Upper lobe of left lung (tissue), 6 donors: Measurements from ENCODE around the gene RIPOR1. TPM values are rescaled to one million over a fixed set of nuclear protein-coding genes. Genes with fewer than 3 reads are reported as not detected.
"Not testable (repeated sequence)": the region's sequence is repeated elsewhere in the genome, so short reads cannot be mapped to it uniquely, and the experiment has no call there.

Experiments used
- ATAC-seq, 2 donors: fragments of 200-7000 bp; cut with Tn5 transposase; one replicate each; pipeline ENCODE4 v1.9.1; 2022; ENCODE audit warnings: mild to moderate bottlenecking in 2 of 2, moderate library complexity in 2 of 2; ENCODE audit not compliant: low FRiP score in 2 of 2
- DNase-seq, 2 donors: peaks; one replicate each; pipeline ENCODE4 v3.0.0-alpha.2; 2019 to 2020
- H3K27ac ChIP-seq, 4 donors: fragments of 200-600 bp; sonication (generic); one replicate each; pipeline ENCODE4 v1.5.1; 2016 to 2019
- H3K27me3 ChIP-seq, 4 donors: fragments of 200-600 bp; sonication (generic); one replicate each; pipeline ENCODE4 v1.5.1; 2017 to 2019
- H3K36me3 ChIP-seq, 4 donors: fragments of 200-600 bp; sonication (generic); one replicate each; pipeline ENCODE4 v1.5.1; 2016 to 2019
- H3K4me1 ChIP-seq, 4 donors: fragments of 200-600 bp; sonication (generic); one replicate each; pipeline ENCODE4 v1.5.1; 2018 to 2019
- H3K4me3 ChIP-seq, 4 donors: fragments of 200-600 bp; sonication (generic); one replicate each; pipeline ENCODE4 v1.5.1; 2017 to 2019; ENCODE audit warnings: mild to moderate bottlenecking in 2 of 4, moderate library complexity in 1 of 4
- H3K9me3 ChIP-seq, 4 donors: fragments of 200-600 bp; sonication (generic); one replicate each; pipeline ENCODE4 v1.5.1; 2018 to 2019
- CTCF ChIP-seq, 6 experiments: fragments of 450-650 bp in 4 of 6; fragments of 200-600 bp in 2 of 6; sonication (generic) in 2 of 6; IDR thresholded peaks; one replicate each; pipeline ENCODE4 v1.5.1; 2016 to 2019; ENCODE audit warnings: antibody characterized with exemption in 6 of 6
- EP300 ChIP-seq, 4 donors: sonication (generic); formaldehyde crosslinking; IDR thresholded peaks; one replicate each; pipeline ENCODE4 v1.5.1; 2017; ENCODE audit warnings: antibody characterized with exemption in 4 of 4, control low read depth in 2 of 4
- POLR2A ChIP-seq, 4 donors: fragments of 450-650 bp; IDR thresholded peaks; one replicate each; pipeline ENCODE4 v1.5.1; 2016 to 2017; ENCODE audit warnings: antibody characterized with exemption in 4 of 4, mild to moderate bottlenecking in 2 of 4
- POLR2AphosphoS5 ChIP-seq, 2 donors: sonication (generic); formaldehyde crosslinking; IDR thresholded peaks; one replicate each; pipeline ENCODE4 v1.5.1; 2017; ENCODE audit warnings: antibody characterized with exemption in 2 of 2
- WGBS, 2 donors: methylation state at CpG; one replicate each; pipeline ENCODE4 v1.1.5; 2017 to 2018; 5-methylcytosine and 5-hydroxymethylcytosine counted together
- total RNA-seq, 6 donors: library from RNA; depleted of rRNA in 4 of 6; stranded (reverse); fragments of >200 nt in 4 of 6; gene quantifications; one replicate each; pipeline versions ENCODE4 v1.1.0 to v1.2.1, GENCODE V29; 2016 to 2021
- donor health status: DM: no; HTN: no; CAD: no; lungs with moderate emphysema.
- donor health status: DM: no; HTN: yes; CAD: no; lungs with severe emphysema.

RIPOR1 gene
- total RNA-seq, 6 donors from 2014 or later, result 76.9 to 183 (median 113) TPM

DNA sequence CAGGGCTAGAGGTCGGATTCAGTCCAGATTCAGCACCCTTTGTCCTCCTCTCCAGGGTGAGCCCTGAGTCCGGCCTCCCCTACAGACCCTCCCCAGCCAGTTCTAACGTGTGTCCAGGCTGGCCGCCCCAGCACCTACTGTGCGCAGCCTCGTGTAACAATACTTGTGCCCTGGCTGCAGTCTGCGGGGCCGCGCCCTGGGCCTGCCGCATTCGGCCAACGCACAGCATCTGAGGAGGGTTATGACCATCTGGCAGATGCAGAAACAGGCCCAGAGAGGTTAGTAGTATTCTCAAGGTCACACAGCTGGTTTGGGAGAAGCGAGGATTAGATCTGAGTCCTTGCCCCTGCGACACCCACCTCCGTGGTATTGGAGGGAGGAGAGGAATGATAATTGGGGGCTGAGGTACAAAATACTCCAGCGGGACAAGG is 968 bp downstream of the RIPOR1 start:
- Histone ChIP-seq H3K9me3 (no peaks in the 10 kb centered on the region), H3K36me3 (no peaks in the 10 kb centered on the region), H3K27ac (peak overlapping the region; percentile 85 to 92 (median 90)), H3K27me3 (no peaks in the 10 kb centered on the region), H3K4me1 (peaks cover 28 to 51% (median 37%) of the 10 kb centered on the region in 4 donors), H3K4me3 (peak overlapping the region; percentile 69 to 86 (median 74))
- peak in 1 of 2 donors; percentile 86 for DNase-seq
- no peak for TF ChIP-seq POLR2AphosphoS5 (IDR thresholded peaks at IDR 0.05)
- no peak for TF ChIP-seq CTCF (IDR thresholded peaks at IDR 0.05)
- no peak for TF ChIP-seq POLR2A (IDR thresholded peaks at IDR 0.05)
- no peak for TF ChIP-seq EP300 (IDR thresholded peaks at IDR 0.05)
- 10 to 17% methylated on average over 7 to 13 of the region's 16 CpGs for WGBS, 2 donors
- peak; percentile 7 to 17 for ATAC-seq

- peaks cover 28 to 51% (median 37%) of the 10 kb centered on the region in 4 donors for H3K4me1 ChIP-seq
- ATAC-seq, result peak; percentile 86
- peak; percentile 81 to 92 for DNase-seq
Measured at GRCh38 chr16:67530013-67530939, 1.6 kb downstream of the RIPOR1 start.

GRCh38 chr16:67531247-67531646 is 2.6 kb downstream of the RIPOR1 start:
- H3K27ac ChIP-seq, result peak overlapping the region; percentile 85 to 92 (median 90)

More at GRCh38 chr16:67530013-67530939, 1.6 kb downstream of the RIPOR1 start:
- Histone ChIP-seq H3K27ac (peak overlapping the region; percentile 85 to 92 (median 90)), H3K9me3 (no peaks in the 10 kb centered on the region), H3K4me3 (peak overlapping the region; percentile 69 to 86 (median 74)), H3K27me3 (no peaks in the 10 kb centered on the region), H3K36me3 (no peaks in the 10 kb centered on the region)
- WGBS, 2 donors, result 2% methylated on average over 9 to 31 of the region's 48 CpGs
- TF ChIP-seq EP300 (IDR thresholded peaks at IDR 0.05) (peak in 1 of 4 donors; percentile 72), POLR2A (IDR thresholded peaks at IDR 0.05) (peak in 3 of 4 donors; percentile 57 to 93 (median 87)), POLR2AphosphoS5 (IDR thresholded peaks at IDR 0.05) (peak; percentile 78 to 89), CTCF (IDR thresholded peaks at IDR 0.05) (no peak)

DNA sequence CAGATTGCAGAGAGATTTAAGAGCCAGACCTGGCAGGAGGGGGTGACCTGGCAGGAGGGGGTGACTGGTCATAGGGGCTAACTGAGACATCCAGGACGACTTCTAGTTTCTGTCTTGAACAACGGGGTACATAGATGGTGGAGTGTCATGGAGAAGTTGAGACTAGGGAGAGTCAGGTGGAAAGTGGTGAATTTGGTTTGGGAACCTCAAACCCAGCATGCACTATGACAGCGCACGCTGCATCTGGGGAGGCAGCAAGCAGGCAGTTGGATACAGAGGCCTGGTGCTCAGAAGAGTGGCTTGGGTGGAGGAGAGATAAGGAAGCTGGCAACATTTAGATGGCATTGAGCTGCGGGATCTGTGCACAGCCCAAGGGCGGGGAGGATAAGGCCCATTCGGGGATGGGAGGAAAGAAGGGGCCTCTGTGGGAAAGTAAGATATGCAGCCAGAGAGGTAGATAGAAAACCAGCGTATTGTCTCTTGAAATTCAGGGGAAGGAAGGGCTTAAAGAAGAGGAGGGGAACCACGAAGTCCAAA is 4.5 kb downstream of the RIPOR1 start:
- ATAC-seq (no peak), DNase-seq (no peak)
- Histone ChIP-seq H3K27ac (peak overlapping the region in 2 of 4 donors; percentile 45 to 92), H3K36me3 (no peaks in the 10 kb centered on the region), H3K9me3 (no peaks in the 10 kb centered on the region), H3K27me3 (no peaks in the 10 kb centered on the region), H3K4me3 (no peak overlapping the region), H3K4me1 (peaks cover 42 to 67% (median 54%) of the 10 kb centered on the region in 4 donors)
- 67 to 69% methylated on average over 9 of the region's 9 CpGs for WGBS, 2 donors
- TF ChIP-seq POLR2A (IDR thresholded peaks at IDR 0.05) (no peak), EP300 (IDR thresholded peaks at IDR 0.05) (no peak), POLR2AphosphoS5 (IDR thresholded peaks at IDR 0.05) (no peak), CTCF (IDR thresholded peaks at IDR 0.05) (no peak)

More at GRCh38 chr16:67531247-67531646, 2.6 kb downstream of the RIPOR1 start:
- Histone ChIP-seq H3K27me3 (no peaks in the 10 kb centered on the region), H3K4me1 (peaks cover 34 to 52% (median 43%) of the 10 kb centered on the region in 4 donors), H3K4me3 (peak overlapping the region in 2 of 4 donors; percentile 13 to 78), H3K36me3 (no peaks in the 10 kb centered on the region), H3K9me3 (no peaks in the 10 kb centered on the region)
- TF ChIP-seq POLR2A (IDR thresholded peaks at IDR 0.05), result peak in 1 of 4 donors; percentile 45
- no peak for TF ChIP-seq CTCF (IDR thresholded peaks at IDR 0.05)
- peak in 1 of 2 donors; percentile 17 for TF ChIP-seq POLR2AphosphoS5 (IDR thresholded peaks at IDR 0.05)
- WGBS, 2 donors, result 69 to 78% methylated on average over 4 of the region's 4 CpGs
- DNase-seq (peak in 1 of 2 donors; percentile 70), ATAC-seq (peak in 1 of 2 donors; percentile 41)

DNA sequence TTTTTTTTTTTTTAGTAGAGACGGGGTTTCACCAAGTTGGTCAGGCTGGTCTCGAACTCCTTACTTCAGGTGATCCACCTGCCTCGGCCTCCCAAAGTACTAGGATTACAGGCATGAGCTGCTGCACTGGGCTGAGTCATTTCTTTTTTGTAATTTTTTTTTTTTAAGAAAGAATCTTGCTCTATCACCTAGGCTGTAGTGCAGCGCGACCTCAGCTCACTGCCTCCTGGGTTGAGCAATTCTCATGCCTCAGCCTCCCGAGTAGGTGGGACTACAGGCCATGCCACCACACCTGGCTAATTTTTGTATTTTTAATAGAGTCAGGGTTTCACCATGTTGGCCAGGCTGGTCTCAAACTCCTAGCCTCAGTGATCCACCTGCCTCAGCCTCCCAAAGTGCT is 5.4 kb downstream of the RIPOR1 start:
- not testable (repeated sequence) for H3K27ac ChIP-seq, ATAC-seq, H3K4me3 ChIP-seq, H3K36me3 ChIP-seq, DNase-seq, H3K27me3 ChIP-seq, H3K9me3 ChIP-seq
- 88 to 90% methylated on average over 6 of the region's 6 CpGs for WGBS, 2 donors
- peaks cover 45 to 70% (median 57%) of the 10 kb centered on the region in 4 donors for H3K4me1 ChIP-seq
